Measurements from ENCODE around the gene EOMES.

- TF ChIP-seq CTCF (conservative IDR thresholded peaks at IDR 0.05) (no peak), ZFX (IDR thresholded peaks at IDR 0.05) (no peak)
Observed at GRCh38 chr3:27737091-27737490, 15.0 kb upstream of the EOMES start.
